Neural progenitor cell (in vitro differentiated cells): ENCODE results near the gene TMEM229B. TPM values are rescaled to one million over a fixed set of nuclear protein-coding genes. Genes with fewer than 3 reads are reported as not detected.

Experiments used
- DNase-seq: peaks from one replicate; pipeline ENCODE4 v3.0.0-alpha.2; 2016; ENCODE audit warnings: low spot score
- H2AFZ ChIP-seq: fragments of 200-600 bp; sonication (generic); replicated peaks from 2 replicates; pipeline ENCODE4 v1.6.1; 2016; ENCODE audit warnings: antibody characterized with exemption
- H3F3A ChIP-seq: fragments of 200-600 bp; sonication (generic); 2 replicates; pipeline ENCODE4 v1.6.1; 2016; ENCODE audit warnings: antibody characterized with exemption, low read depth
- H3K27ac ChIP-seq: fragments of 200-600 bp; sonication (generic); 2 replicates; pipeline ENCODE4 v1.5.1; 2016; ENCODE audit warnings: mild to moderate bottlenecking
- H3K27me3 ChIP-seq: fragments of 200-600 bp; sonication (generic); 2 replicates; pipeline ENCODE4 v1.6.1; 2016; ENCODE audit warnings: mild to moderate bottlenecking, moderate library complexity
- H3K36me3 ChIP-seq: fragments of 200-600 bp; sonication (generic); 2 replicates; pipeline ENCODE4 v1.5.1; 2016
- H3K4me1 ChIP-seq: fragments of 200-600 bp; sonication (generic); 2 replicates; pipeline ENCODE4 v1.6.1; 2016; ENCODE audit warnings: mixed run types
- H3K4me2 ChIP-seq: fragments of 200-600 bp; sonication (generic); 2 replicates; pipeline ENCODE4 v1.6.1; 2016
- H3K4me3 ChIP-seq: fragments of 200-600 bp; sonication (generic); 2 replicates; pipeline ENCODE4 v1.5.1; 2016
- H3K79me2 ChIP-seq: fragments of 200-600 bp; sonication (generic); 2 replicates; pipeline ENCODE4 v1.6.1; 2016; ENCODE audit warnings: low read depth
- H3K9ac ChIP-seq: fragments of 200-600 bp; sonication (generic); 2 replicates; pipeline ENCODE4 v1.6.1; 2016
- H3K9me3 ChIP-seq: fragments of 200-600 bp; sonication (generic); 2 replicates; pipeline ENCODE4 v1.5.1; 2016; ENCODE audit warnings: low read depth
- H4K20me1 ChIP-seq: fragments of 200-600 bp; sonication (generic); 2 replicates; pipeline ENCODE4 v1.6.1; 2016; ENCODE audit warnings: low read depth
- H3K27ac Mint-ChIP-seq: 3 replicates; pipeline ENCODE4 v1.8.0; 2021; ENCODE audit warnings: mixed read lengths
- H3K27me3 Mint-ChIP-seq: 2 replicates; pipeline ENCODE4 v1.8.0; 2022; ENCODE audit warnings: low read depth, mild to moderate bottlenecking, inconsistent platforms, moderate library complexity, mixed read lengths; ENCODE audit not compliant: insufficient read depth
- H3K36me3 Mint-ChIP-seq: 3 replicates; pipeline ENCODE4 v1.8.0; 2021; ENCODE audit warnings: mixed read lengths
- H3K4me1 Mint-ChIP-seq: 3 replicates; pipeline ENCODE4 v1.8.0; 2021; ENCODE audit warnings: mixed read lengths
- H3K4me3 Mint-ChIP-seq: 3 replicates; pipeline ENCODE4 v1.8.0; 2021; ENCODE audit warnings: mild to moderate bottlenecking, moderate library complexity, mixed read lengths
- H3K9me3 Mint-ChIP-seq: 3 replicates; pipeline ENCODE4 v1.8.0; 2020; ENCODE audit warnings: mixed read lengths
- EZH2 ChIP-seq: fragments of 200-600 bp; sonication (generic); IDR thresholded peaks from 2 replicates; pipeline ENCODE4 v1.6.1; 2017; ENCODE audit warnings: antibody characterized with exemption, mild to moderate bottlenecking, moderate library complexity
- EZH2phosphoT487 ChIP-seq: fragments of 200-600 bp; sonication (generic); IDR thresholded peaks from 2 replicates; pipeline ENCODE4 v1.6.1; 2017; ENCODE audit warnings: antibody characterized with exemption
- total RNA-seq: library from RNA; depleted of rRNA; stranded (reverse); fragments of >200 nt; gene quantifications from 2 replicates; pipeline ENCODE4 v1.2.3, GENCODE V29; 2015; ENCODE audit warnings: low replicate concordance
- TF ChIP-seq, protein P1 (sequence below): fragments of 200-600 bp; sonication (generic); IDR thresholded peaks from 2 replicates; pipeline ENCODE4 v1.5.1; 2017; ENCODE audit warnings: antibody characterized with exemption, mild to moderate bottlenecking

TMEM229B gene
- total RNA-seq, 1 donor from 2014 or later, result not detected

- no peak overlapping the region for H3K4me3 Mint-ChIP-seq
Observed at GRCh38 chr14:67529947-67530935, 41.7 kb upstream of the TMEM229B start.

GRCh38 chr14:67528276-67528675, 39.8 kb upstream of the TMEM229B start:
- Histone ChIP-seq H3K27me3 (peaks cover 22% of the 10 kb centered on the region), H3K27ac (no peak overlapping the region), H3K4me3 (no peak overlapping the region), H3K9ac (no peak overlapping the region), H3K36me3 (no peaks in the 10 kb centered on the region), H3K9me3 (no peaks in the 10 kb centered on the region), H3K79me2 (no peaks in the 10 kb centered on the region), H3K4me2 (no peak overlapping the region), H4K20me1 (no peaks in the 10 kb centered on the region), H3K4me1 (peaks cover 10% of the 10 kb centered on the region), H3F3A (peaks cover 10% of the 10 kb centered on the region), H2AFZ (no peak overlapping the region)
- Mint-ChIP-seq H3K4me3 (no peak overlapping the region), H3K27me3 (peaks cover 13% of the 10 kb centered on the region), H3K27ac (no peak overlapping the region), H3K4me1 (peaks cover 13% of the 10 kb centered on the region), H3K9me3 (no peaks in the 10 kb centered on the region), H3K36me3 (no peaks in the 10 kb centered on the region)
- no peak for DNase-seq
- TF ChIP-seq EZH2phosphoT487, result no peak
- TF ChIP-seq, protein P1, sequence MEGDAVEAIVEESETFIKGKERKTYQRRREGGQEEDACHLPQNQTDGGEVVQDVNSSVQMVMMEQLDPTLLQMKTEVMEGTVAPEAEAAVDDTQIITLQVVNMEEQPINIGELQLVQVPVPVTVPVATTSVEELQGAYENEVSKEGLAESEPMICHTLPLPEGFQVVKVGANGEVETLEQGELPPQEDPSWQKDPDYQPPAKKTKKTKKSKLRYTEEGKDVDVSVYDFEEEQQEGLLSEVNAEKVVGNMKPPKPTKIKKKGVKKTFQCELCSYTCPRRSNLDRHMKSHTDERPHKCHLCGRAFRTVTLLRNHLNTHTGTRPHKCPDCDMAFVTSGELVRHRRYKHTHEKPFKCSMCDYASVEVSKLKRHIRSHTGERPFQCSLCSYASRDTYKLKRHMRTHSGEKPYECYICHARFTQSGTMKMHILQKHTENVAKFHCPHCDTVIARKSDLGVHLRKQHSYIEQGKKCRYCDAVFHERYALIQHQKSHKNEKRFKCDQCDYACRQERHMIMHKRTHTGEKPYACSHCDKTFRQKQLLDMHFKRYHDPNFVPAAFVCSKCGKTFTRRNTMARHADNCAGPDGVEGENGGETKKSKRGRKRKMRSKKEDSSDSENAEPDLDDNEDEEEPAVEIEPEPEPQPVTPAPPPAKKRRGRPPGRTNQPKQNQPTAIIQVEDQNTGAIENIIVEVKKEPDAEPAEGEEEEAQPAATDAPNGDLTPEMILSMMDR, result no peak

More at GRCh38 chr14:67529947-67530935, 41.7 kb upstream of the TMEM229B start:
- Histone ChIP-seq H3K79me2 (no peaks in the 10 kb centered on the region), H3K27ac (no peak overlapping the region), H3K4me2 (no peak overlapping the region), H3K27me3 (peaks cover 29% of the 10 kb centered on the region), H4K20me1 (no peaks in the 10 kb centered on the region), H3K9ac (no peak overlapping the region), H3K4me3 (no peak overlapping the region), H2AFZ (no peak overlapping the region), H3K4me1 (no peaks in the 10 kb centered on the region), H3K9me3 (no peaks in the 10 kb centered on the region), H3K36me3 (no peaks in the 10 kb centered on the region), H3F3A (peaks cover 18% of the 10 kb centered on the region)
- Mint-ChIP-seq H3K36me3 (no peaks in the 10 kb centered on the region), H3K27ac (no peak overlapping the region), H3K27me3 (peaks cover 19% of the 10 kb centered on the region), H3K9me3 (no peaks in the 10 kb centered on the region), H3K4me1 (peaks cover 9% of the 10 kb centered on the region)
- TF ChIP-seq, protein P1, result no peak
- TF ChIP-seq EZH2, result no peak
- TF ChIP-seq EZH2phosphoT487, result no peak
- DNase-seq, result no peak

DNA sequence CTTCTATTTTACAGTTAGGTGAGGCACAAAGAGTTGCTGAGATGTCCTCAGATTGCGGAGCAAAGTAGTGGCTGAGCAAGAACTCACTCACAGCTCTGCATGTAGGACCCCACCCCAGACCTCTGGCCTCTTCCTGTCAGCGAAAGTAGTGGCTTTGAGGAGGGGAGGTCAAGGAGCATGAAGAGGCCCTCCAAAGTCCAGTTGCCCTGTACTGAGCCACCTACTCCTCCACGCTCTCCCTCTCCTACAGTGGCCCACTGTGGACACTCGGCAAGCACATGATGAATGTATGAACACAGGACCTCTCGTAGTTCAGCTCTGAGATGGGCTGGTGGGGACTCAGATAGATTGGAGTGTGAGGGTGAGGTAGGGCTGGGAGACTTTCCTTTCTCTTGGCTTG, 39.2 kb upstream of the TMEM229B start:
- DNase-seq, result no peak
- no peak overlapping the region for H3K27ac ChIP-seq
- peaks cover 9% of the 10 kb centered on the region for H3F3A ChIP-seq
- H3K9ac ChIP-seq, result no peak overlapping the region
- Mint-ChIP-seq H3K27ac (no peak overlapping the region), H3K36me3 (no peaks in the 10 kb centered on the region), H3K4me1 (peaks cover 13% of the 10 kb centered on the region), H3K4me3 (no peak overlapping the region), H3K9me3 (no peaks in the 10 kb centered on the region), H3K27me3 (peaks cover 15% of the 10 kb centered on the region)
- peaks cover 10% of the 10 kb centered on the region for H3K4me1 ChIP-seq
- H3K9me3 ChIP-seq, result no peaks in the 10 kb centered on the region
- H3K4me2 ChIP-seq, result no peak overlapping the region
- TF ChIP-seq EZH2phosphoT487, result no peak
- TF ChIP-seq, protein P1, result no peak
- TF ChIP-seq EZH2, result no peak
- no peak overlapping the region for H2AFZ ChIP-seq
- no peaks in the 10 kb centered on the region for H3K36me3 ChIP-seq
- no peaks in the 10 kb centered on the region for H3K79me2 ChIP-seq
- peaks cover 22% of the 10 kb centered on the region for H3K27me3 ChIP-seq
- H3K4me3 ChIP-seq, result no peak overlapping the region
- no peaks in the 10 kb centered on the region for H4K20me1 ChIP-seq
